Nephron (organoid): ENCODE data around the gene C1QTNF2.
A peak's percentile ranks its signal among the peaks of the same experiment; 100 is the strongest.

Source experiments
- H3K27ac Mint-ChIP-seq, 3 experiments: 2 replicates each; pipeline ENCODE4 v1.8.0; 2020; ENCODE audit warnings: mixed read lengths in 3 of 3, mild to moderate bottlenecking in 2 of 3, moderate library complexity in 1 of 3
- H3K27me3 Mint-ChIP-seq: 2 replicates; pipeline ENCODE4 v1.8.0; 2021; ENCODE audit warnings: low read depth, mild to moderate bottlenecking, moderate library complexity, mixed read lengths
- H3K36me3 Mint-ChIP-seq: 2 replicates; pipeline ENCODE4 v1.8.0; 2020; ENCODE audit warnings: low read depth, mixed read lengths
- H3K4me1 Mint-ChIP-seq: 2 replicates; pipeline ENCODE4 v1.8.0; 2020; ENCODE audit warnings: mixed read lengths
- H3K4me3 Mint-ChIP-seq, 3 experiments: 2 replicates each; pipeline ENCODE4 v1.8.0; 2020; ENCODE audit warnings: mild to moderate bottlenecking in 3 of 3, mixed read lengths in 3 of 3, moderate library complexity in 2 of 3
- H3K9me3 Mint-ChIP-seq: 2 replicates; pipeline ENCODE4 v1.8.0; 2020; ENCODE audit warnings: mixed read lengths
- CTCF ChIP-seq, 3 experiments: fragments of 200-600 bp; sonication (generic); IDR thresholded peaks; one replicate each; pipeline ENCODE4 v1.5.0; 2021; ENCODE audit warnings: antibody characterized with exemption in 3 of 3; ENCODE audit not compliant: unreplicated experiment in 3 of 3

C1QTNF2 gene

GRCh38 chr5:160399402-160400353 is 29.3 kb upstream of the C1QTNF2 start, which contains the start of gene FAM200C:
Gene FAM200C (minus strand): TSS chr5:160400054. CDS start chr5:160395490, 4,564 bp downstream.
- Mint-ChIP-seq H3K27me3 (no peaks in the 10 kb centered on the region), H3K36me3 (peaks cover 20% of the 10 kb centered on the region), H3K27ac (peak within 1 kb of the TSS; percentile 99 to 100 (median 99)), H3K4me3 (peak within 1 kb of the TSS; percentile 90 to 97 (median 96)), H3K9me3 (no peaks in the 10 kb centered on the region), H3K4me1 (peaks cover 35% of the 10 kb centered on the region)
- no peak for TF ChIP-seq CTCF (IDR thresholded peaks at IDR 0.05; ENCODE audit: unreplicated experiment in 3 of 3)

DNA sequence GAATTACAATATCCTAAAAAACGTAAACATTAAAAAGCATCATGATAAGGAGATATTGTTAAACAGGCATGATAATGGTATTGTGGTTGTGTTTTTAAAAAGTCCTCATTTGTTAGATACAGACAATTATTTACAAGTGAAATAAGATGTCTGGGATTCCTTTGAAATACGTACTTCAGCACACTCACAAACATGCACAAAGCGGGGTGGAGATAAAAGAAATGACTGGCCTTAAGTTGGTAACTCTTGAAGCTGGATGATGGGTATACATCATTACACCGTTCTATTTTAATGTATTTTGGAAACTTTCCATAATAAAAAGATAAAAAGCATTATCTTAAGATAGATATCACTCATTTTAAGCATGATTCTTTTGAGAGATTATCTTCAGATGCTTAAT is 28.4 kb upstream of the C1QTNF2 start:
- H3K36me3 Mint-ChIP-seq, result peaks cover 12% of the 10 kb centered on the region
- H3K4me3 Mint-ChIP-seq, result peak overlapping the region; percentile 90 to 97 (median 96)
- no peaks in the 10 kb centered on the region for H3K27me3 Mint-ChIP-seq
- no peaks in the 10 kb centered on the region for H3K9me3 Mint-ChIP-seq
- H3K4me1 Mint-ChIP-seq, result peaks cover 35% of the 10 kb centered on the region
- peak overlapping the region; percentile 99 to 100 (median 99) for H3K27ac Mint-ChIP-seq
- no peak for TF ChIP-seq CTCF (IDR thresholded peaks at IDR 0.05; ENCODE audit: unreplicated experiment in 3 of 3)

GRCh38 chr5:160397492-160397891 is 27.1 kb upstream of the C1QTNF2 start:
- peak overlapping the region; percentile 74 to 97 (median 96) for H3K4me3 Mint-ChIP-seq
- H3K9me3 Mint-ChIP-seq, result no peaks in the 10 kb centered on the region
- H3K27ac Mint-ChIP-seq, result peak overlapping the region in 1 of 3 experiments; percentile 13
- peaks cover 3% of the 10 kb centered on the region for H3K36me3 Mint-ChIP-seq
- no peak for TF ChIP-seq CTCF (IDR thresholded peaks at IDR 0.05; ENCODE audit: unreplicated experiment in 3 of 3)
- H3K4me1 Mint-ChIP-seq, result peaks cover 35% of the 10 kb centered on the region
- H3K27me3 Mint-ChIP-seq, result no peaks in the 10 kb centered on the region

- peaks cover 29% of the 10 kb centered on the region for H3K4me1 Mint-ChIP-seq
- peaks cover 6% of the 10 kb centered on the region for H3K36me3 Mint-ChIP-seq
- no peak overlapping the region for H3K4me3 Mint-ChIP-seq
- peaks cover 3% of the 10 kb centered on the region for H3K9me3 Mint-ChIP-seq
- no peak for TF ChIP-seq CTCF (IDR thresholded peaks at IDR 0.05; ENCODE audit: unreplicated experiment in 3 of 3)
- H3K27me3 Mint-ChIP-seq, result no peaks in the 10 kb centered on the region
- H3K27ac Mint-ChIP-seq, result no peak overlapping the region
Measured at GRCh38 chr5:160395111-160395510, 24.7 kb upstream of the C1QTNF2 start.

DNA sequence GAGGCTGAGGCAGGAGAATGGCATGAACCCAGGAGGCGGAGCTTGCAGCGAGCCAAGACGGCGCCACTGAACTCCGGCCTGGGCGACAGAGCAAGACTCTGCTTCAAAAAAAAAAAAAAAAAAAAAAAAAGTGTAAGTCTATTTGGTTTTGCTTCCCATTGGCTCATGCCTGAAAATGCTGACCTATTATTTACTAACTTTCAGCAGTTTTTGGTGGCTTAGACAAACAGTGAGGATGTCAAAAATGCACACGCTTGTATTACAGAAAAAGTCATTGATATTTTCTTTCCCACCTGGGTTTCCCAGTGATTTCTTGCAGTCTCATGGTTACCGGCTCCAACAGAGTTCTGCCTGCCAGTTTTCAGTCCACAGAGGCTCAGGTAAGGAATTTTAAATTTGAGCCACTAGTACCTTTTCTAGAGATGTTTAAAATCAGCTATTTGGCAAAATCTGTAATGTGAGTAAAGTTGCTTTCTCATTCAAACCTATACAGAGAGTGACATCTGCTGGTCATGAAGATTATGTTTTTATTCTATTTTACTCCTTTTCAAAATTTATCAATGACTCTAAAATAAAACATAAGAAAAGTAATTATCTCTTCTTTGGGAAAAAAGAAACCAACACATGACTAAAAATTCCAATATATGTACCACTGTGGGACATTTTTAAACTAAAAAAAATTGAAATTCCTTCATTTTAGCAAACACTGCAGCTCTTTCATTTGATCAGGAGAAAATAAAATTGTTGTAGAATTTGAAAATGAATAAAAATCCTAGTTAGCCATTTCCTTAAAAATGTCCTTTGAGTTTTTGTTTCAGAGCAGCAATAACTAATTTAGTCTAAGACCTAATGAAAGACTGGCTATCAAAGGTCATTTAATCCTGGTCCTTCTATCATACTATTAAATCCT is 20.6 kb upstream of the C1QTNF2 start:
- H3K27me3 Mint-ChIP-seq, result no peaks in the 10 kb centered on the region
- peaks cover 10% of the 10 kb centered on the region for H3K4me1 Mint-ChIP-seq
- H3K9me3 Mint-ChIP-seq, result peaks cover 26% of the 10 kb centered on the region
- TF ChIP-seq CTCF (IDR thresholded peaks at IDR 0.05; ENCODE audit: unreplicated experiment in 3 of 3), result peak; percentile 27 to 61 (median 38)
- no peak overlapping the region for H3K27ac Mint-ChIP-seq
- H3K4me3 Mint-ChIP-seq, result no peak overlapping the region
- peaks cover 36% of the 10 kb centered on the region for H3K36me3 Mint-ChIP-seq
